ENCODE measurements around the gene ZNF397.

The ZNF397 gene

GRCh38 chr18:35303610-35304009 lies 62.8 kb downstream of the ZNF397 start:
- H3K4me2 ChIP-seq (ENCODE audit: low read length), result no peak overlapping the region
- no peaks in the 10 kb centered on the region for H3K4me1 ChIP-seq (ENCODE audit: control insufficient read depth, low read length)
- H4K20me1 ChIP-seq (ENCODE audit: control insufficient read depth, insufficient read depth, low read depth, low read length), result no peaks in the 10 kb centered on the region
- TF ChIP-seq CTCF (IDR thresholded peaks at IDR 0.05; ENCODE audit: low read depth, low read length, poor library complexity, severe bottlenecking) (no peak), EZH2phosphoT487 (IDR thresholded peaks at IDR 0.05; ENCODE audit: borderline replicate concordance, low read length) (no peak)
- no peak overlapping the region for H3K27ac ChIP-seq (ENCODE audit: low read depth, low read length)
- H3K27me3 ChIP-seq (ENCODE audit: control insufficient read depth, low read length), result no peaks in the 10 kb centered on the region
- peaks cover 54% of the 10 kb centered on the region for H3K9me3 ChIP-seq (ENCODE audit: control insufficient read depth, insufficient read depth, low read length)
- no peak overlapping the region for H3K4me3 ChIP-seq (ENCODE audit: low read length)
- H3K9me2 ChIP-seq (replicated peaks; ENCODE audit: control insufficient read depth, low read length), result no peaks in the 10 kb centered on the region
- H3K36me3 ChIP-seq (ENCODE audit: control insufficient read depth, low read length), result peaks cover 83% of the 10 kb centered on the region
- H3F3A ChIP-seq (ENCODE audit: control insufficient read depth, insufficient read depth), result no peaks in the 10 kb centered on the region
- peaks cover 42% of the 10 kb centered on the region for H3K79me2 ChIP-seq (ENCODE audit: control insufficient read depth, low read length)

- no peak for TF ChIP-seq CTCF (IDR thresholded peaks at IDR 0.05; ENCODE audit: low read depth, low read length, poor library complexity, severe bottlenecking)
- no peak for TF ChIP-seq EZH2phosphoT487 (IDR thresholded peaks at IDR 0.05; ENCODE audit: borderline replicate concordance, low read length)
- peaks cover 61% of the 10 kb centered on the region for H3K36me3 ChIP-seq (ENCODE audit: control insufficient read depth, low read length)
- H3K4me1 ChIP-seq (ENCODE audit: control insufficient read depth, low read length), result no peaks in the 10 kb centered on the region
- H3K4me2 ChIP-seq (ENCODE audit: low read length), result no peak overlapping the region
- H3K9me2 ChIP-seq (replicated peaks; ENCODE audit: control insufficient read depth, low read length), result no peaks in the 10 kb centered on the region
- H3K27ac ChIP-seq (ENCODE audit: low read depth, low read length), result no peak overlapping the region
- H3K4me3 ChIP-seq (ENCODE audit: low read length), result no peak overlapping the region
- H3K27me3 ChIP-seq (ENCODE audit: control insufficient read depth, low read length), result no peaks in the 10 kb centered on the region
- H3K79me2 ChIP-seq (ENCODE audit: control insufficient read depth, low read length), result peaks cover 17% of the 10 kb centered on the region
- H3F3A ChIP-seq (ENCODE audit: control insufficient read depth, insufficient read depth), result no peaks in the 10 kb centered on the region
- peaks cover 48% of the 10 kb centered on the region for H3K9me3 ChIP-seq (ENCODE audit: control insufficient read depth, insufficient read depth, low read length)
- no peaks in the 10 kb centered on the region for H4K20me1 ChIP-seq (ENCODE audit: control insufficient read depth, insufficient read depth, low read depth, low read length)
These were observed 65.9 kb downstream of the ZNF397 start for GRCh38 chr18:35306588-35307250.

Data from DOHH2 (cell line).